Measurements from ENCODE around the gene C19orf67. TPM values are rescaled to one million over a fixed set of nuclear protein-coding genes. Genes with fewer than 3 reads are reported as not detected.

Gene C19orf67
- total and polyA plus RNA-seq, 2 of the 13 experiments (the other 11 are each of a cell fraction or from before 2014, with no cell fraction given): 0.11 to 0.32 TPM

GRCh38 chr19:14061081-14061749 lies 24.4 kb downstream of the C19orf67 start (continued):
- no peak for TF ChIP-seq ZFP91 (CRISPR knock-in tag; IDR thresholded peaks at IDR 0.05; ENCODE audit: borderline replicate concordance)
- TF ChIP-seq ZBTB7B (CRISPR knock-in tag; IDR thresholded peaks at IDR 0.05): peak; percentile 85
- TF ChIP-seq PATZ1 (CRISPR knock-in tag; IDR thresholded peaks at IDR 0.05): peak; percentile 78
- TF ChIP-seq NR2F6 (IDR thresholded peaks at IDR 0.05): peak; percentile 90
- TF ChIP-seq NR2F6 (CRISPR knock-in tag; IDR thresholded peaks at IDR 0.05): peak; percentile 95
- peak; percentile 62; the same call in 1 of the 2 replicates for TF ChIP-seq HOXA3 (CRISPR knock-in tag; IDR thresholded peaks at IDR 0.05)
- TF ChIP-seq, protein P1, sequence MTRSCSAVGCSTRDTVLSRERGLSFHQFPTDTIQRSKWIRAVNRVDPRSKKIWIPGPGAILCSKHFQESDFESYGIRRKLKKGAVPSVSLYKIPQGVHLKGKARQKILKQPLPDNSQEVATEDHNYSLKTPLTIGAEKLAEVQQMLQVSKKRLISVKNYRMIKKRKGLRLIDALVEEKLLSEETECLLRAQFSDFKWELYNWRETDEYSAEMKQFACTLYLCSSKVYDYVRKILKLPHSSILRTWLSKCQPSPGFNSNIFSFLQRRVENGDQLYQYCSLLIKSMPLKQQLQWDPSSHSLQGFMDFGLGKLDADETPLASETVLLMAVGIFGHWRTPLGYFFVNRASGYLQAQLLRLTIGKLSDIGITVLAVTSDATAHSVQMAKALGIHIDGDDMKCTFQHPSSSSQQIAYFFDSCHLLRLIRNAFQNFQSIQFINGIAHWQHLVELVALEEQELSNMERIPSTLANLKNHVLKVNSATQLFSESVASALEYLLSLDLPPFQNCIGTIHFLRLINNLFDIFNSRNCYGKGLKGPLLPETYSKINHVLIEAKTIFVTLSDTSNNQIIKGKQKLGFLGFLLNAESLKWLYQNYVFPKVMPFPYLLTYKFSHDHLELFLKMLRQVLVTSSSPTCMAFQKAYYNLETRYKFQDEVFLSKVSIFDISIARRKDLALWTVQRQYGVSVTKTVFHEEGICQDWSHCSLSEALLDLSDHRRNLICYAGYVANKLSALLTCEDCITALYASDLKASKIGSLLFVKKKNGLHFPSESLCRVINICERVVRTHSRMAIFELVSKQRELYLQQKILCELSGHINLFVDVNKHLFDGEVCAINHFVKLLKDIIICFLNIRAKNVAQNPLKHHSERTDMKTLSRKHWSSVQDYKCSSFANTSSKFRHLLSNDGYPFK (CRISPR knock-in tag; IDR thresholded peaks at IDR 0.05; ENCODE audit: borderline replicate concordance): 0 out of 2 replicates have a peak, but pooled peaks have one; percentile 13
- peak; percentile 38 for TF ChIP-seq SAP130 (CRISPR knock-in tag; IDR thresholded peaks at IDR 0.05; ENCODE audit: low read depth)
- 0 out of 2 replicates have a peak, but pooled peaks have one; percentile 27 for TF ChIP-seq TARDBP (CRISPR knock-in tag; IDR thresholded peaks at IDR 0.05)
- peak; percentile 26; the same call in 1 of the 2 replicates for TF ChIP-seq GATAD1 (CRISPR knock-in tag; IDR thresholded peaks at IDR 0.05)
- TF ChIP-seq NCOR1 (IDR thresholded peaks at IDR 0.05; ENCODE audit: borderline replicate concordance, low read length): peak; percentile 80; the same call in 1 of the 2 replicates
- peak; percentile 87 for TF ChIP-seq HNF4G (IDR thresholded peaks at IDR 0.05; ENCODE audit: borderline replicate concordance, low read depth, low read length)
- peak; percentile 84; the same call in 1 of the 2 replicates for TF ChIP-seq HNF4G (CRISPR knock-in tag; IDR thresholded peaks at IDR 0.05; ENCODE audit: borderline replicate concordance, low read depth)
- TF ChIP-seq POLR2AphosphoS5 (IDR thresholded peaks at IDR 0.05; ENCODE audit: low read depth, low read length): peak; percentile 25; the same call in 1 of the 2 replicates
- no peak for TF ChIP-seq SOX13 (IDR thresholded peaks at IDR 0.05)
- peak in 1 of 2 experiments; percentile 58; a peak in 2 of 4 replicates for TF ChIP-seq SOX13 (CRISPR knock-in tag; conservative IDR thresholded peaks at IDR 0.05 in 1 of 2, IDR thresholded peaks at IDR 0.05 in 1 of 2)
- peak; percentile 74 for TF ChIP-seq SP5 (CRISPR knock-in tag; IDR thresholded peaks at IDR 0.05; ENCODE audit: borderline replicate concordance, low read depth)
- TF ChIP-seq ZNF260 (CRISPR knock-in tag; IDR thresholded peaks at IDR 0.05; ENCODE audit: borderline replicate concordance, low read depth): no peak
- TF ChIP-seq, protein P2, sequence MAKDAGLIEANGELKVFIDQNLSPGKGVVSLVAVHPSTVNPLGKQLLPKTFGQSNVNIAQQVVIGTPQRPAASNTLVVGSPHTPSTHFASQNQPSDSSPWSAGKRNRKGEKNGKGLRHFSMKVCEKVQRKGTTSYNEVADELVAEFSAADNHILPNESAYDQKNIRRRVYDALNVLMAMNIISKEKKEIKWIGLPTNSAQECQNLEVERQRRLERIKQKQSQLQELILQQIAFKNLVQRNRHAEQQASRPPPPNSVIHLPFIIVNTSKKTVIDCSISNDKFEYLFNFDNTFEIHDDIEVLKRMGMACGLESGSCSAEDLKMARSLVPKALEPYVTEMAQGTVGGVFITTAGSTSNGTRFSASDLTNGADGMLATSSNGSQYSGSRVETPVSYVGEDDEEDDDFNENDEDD (CRISPR knock-in tag; IDR thresholded peaks at IDR 0.05; ENCODE audit: borderline replicate concordance): 0 out of 2 replicates have a peak, but pooled peaks have one; percentile 4
- TF ChIP-seq SKI (IDR thresholded peaks at IDR 0.05; ENCODE audit: partially characterized antibody): peak; percentile 20
- no peak for TF ChIP-seq ZNF576 (CRISPR knock-in tag; IDR thresholded peaks at IDR 0.05)
- TF ChIP-seq ZMAT3 (CRISPR knock-in tag; conservative IDR thresholded peaks at IDR 0.05): peak; percentile 78; the same call in 1 of the 2 replicates
- TF ChIP-seq NR2F2 (IDR thresholded peaks at IDR 0.05; ENCODE audit: borderline replicate concordance, low read depth): peak; percentile 71
